Measurements from ENCODE around the gene FRAS1.
"Not testable (repeated sequence)": the region's sequence is repeated elsewhere in the genome, so short reads cannot be mapped to it uniquely, and the experiment has no call there.

The FRAS1 gene

DNA sequence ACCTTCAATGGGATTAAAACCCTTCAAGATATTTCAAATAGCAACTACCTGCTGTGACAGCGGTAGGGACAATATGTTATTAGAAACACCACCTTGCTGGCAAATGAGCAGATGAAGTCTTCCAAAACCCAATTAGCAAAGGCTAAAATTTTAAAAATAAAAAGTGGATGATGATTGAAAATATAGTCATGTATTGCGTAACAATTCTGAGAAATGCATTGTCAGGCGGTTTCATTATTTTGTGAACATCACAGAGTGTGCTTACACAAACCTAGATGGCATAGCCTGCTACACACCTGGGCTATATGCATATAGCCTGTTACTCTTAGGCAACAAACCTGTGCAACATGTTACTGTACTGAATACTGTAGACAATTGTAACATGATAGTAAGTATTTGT lies 403.2 kb downstream of the FRAS1 start:
- no peak for DNase-seq (ENCODE audit: low read depth)
- no peak overlapping the region for H3K4me3 ChIP-seq (ENCODE audit: low read length)
- TF ChIP-seq, protein P1, sequence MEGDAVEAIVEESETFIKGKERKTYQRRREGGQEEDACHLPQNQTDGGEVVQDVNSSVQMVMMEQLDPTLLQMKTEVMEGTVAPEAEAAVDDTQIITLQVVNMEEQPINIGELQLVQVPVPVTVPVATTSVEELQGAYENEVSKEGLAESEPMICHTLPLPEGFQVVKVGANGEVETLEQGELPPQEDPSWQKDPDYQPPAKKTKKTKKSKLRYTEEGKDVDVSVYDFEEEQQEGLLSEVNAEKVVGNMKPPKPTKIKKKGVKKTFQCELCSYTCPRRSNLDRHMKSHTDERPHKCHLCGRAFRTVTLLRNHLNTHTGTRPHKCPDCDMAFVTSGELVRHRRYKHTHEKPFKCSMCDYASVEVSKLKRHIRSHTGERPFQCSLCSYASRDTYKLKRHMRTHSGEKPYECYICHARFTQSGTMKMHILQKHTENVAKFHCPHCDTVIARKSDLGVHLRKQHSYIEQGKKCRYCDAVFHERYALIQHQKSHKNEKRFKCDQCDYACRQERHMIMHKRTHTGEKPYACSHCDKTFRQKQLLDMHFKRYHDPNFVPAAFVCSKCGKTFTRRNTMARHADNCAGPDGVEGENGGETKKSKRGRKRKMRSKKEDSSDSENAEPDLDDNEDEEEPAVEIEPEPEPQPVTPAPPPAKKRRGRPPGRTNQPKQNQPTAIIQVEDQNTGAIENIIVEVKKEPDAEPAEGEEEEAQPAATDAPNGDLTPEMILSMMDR (conservative IDR thresholded peaks at IDR 0.05; ENCODE audit: low read depth, low read length), result no peak

DNA sequence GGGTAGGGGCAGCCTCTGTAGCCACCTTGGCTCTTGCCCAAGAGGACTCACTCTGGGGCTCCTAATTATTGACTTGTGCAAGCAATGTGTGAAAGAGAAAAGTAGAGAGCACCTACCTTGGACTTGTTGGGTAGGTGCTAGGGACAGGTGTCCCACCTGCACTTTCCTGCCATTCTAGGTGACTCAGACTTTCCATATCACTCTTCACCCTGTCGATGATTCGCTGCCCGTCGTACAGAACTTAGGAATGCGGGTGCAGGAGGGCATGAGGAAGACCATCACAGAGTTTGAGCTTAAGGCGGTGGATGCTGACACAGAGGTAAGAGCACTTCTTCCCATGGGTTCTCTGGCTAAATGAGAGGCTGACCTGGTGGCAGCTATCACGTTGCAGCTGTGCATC lies 407.1 kb downstream of the FRAS1 start:
- DNase-seq (ENCODE audit: low read depth), result no peak
- TF ChIP-seq, protein P1 (conservative IDR thresholded peaks at IDR 0.05; ENCODE audit: low read depth, low read length), result no peak
- H3K4me3 ChIP-seq (ENCODE audit: low read length), result no peak overlapping the region

DNA sequence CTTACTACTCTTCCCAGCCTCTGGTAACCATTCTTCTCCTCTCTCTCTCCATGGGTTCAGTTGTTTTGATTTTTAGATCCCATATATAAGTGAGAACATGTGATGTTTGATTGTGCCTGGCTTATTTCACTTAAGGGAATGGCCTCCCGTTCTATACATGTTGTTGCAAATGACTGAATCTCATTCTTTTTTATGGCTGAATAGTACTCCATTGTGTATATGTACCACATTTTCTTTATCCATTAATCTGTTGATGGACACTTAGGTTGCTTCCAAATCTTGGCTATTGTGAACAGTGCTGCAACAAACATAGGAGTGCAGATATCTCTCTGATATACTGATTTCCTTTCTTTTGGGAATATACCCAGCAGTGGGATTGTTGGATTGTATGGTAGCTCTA lies 410.1 kb downstream of the FRAS1 start:
- DNase-seq (ENCODE audit: low read depth); H3K4me3 ChIP-seq (ENCODE audit: low read length): not testable (repeated sequence)

DNA sequence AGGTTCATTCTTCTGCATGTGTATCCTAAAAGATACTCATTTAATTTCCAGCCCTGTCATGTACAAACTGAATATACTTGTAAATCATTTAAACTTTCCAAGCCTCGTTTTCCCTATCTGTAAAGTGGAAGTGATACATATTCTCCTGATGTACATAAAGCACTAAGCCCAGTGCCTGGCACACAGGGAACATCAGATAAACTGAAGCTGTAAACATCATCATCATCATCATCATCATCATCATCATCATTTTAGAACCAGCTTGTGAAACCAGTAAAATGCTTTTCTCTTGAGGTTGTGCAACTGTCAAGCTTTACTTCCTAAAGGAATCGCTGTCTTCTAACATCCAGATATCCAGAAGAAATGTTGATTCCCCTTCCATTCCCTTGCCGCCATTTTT lies 411.1 kb downstream of the FRAS1 start:
- no peak overlapping the region for H3K4me3 ChIP-seq (ENCODE audit: low read length)
- TF ChIP-seq, protein P1 (conservative IDR thresholded peaks at IDR 0.05; ENCODE audit: low read depth, low read length), result no peak
- DNase-seq (ENCODE audit: low read depth), result no peak

GRCh38 chr4:78476108-78476704 lies 419.1 kb downstream of the FRAS1 start:
- TF ChIP-seq, protein P1 (conservative IDR thresholded peaks at IDR 0.05; ENCODE audit: low read depth, low read length), result no peak
- DNase-seq (ENCODE audit: low read depth), result no peak
- H3K4me3 ChIP-seq (ENCODE audit: low read length), result no peak overlapping the region

DNA sequence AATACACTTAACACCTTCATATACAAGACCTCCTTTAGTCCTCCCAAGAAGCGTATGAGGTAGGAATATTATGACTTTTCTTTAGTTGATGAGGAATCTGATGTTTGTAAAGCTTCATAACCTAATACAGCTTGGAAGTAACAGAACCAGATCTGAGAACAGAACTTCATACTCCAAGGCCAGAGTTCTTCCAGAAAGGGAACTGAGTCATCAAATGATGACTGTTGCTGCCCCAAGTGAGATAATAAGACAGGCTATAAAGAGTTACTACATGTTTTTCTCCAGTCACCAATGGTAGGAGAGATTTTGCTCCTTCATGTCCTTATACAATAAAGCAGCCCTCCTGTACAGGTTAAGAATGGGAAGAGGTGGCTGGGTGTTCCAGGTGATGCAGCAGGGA lies 420.2 kb downstream of the FRAS1 start:
- no peak for DNase-seq (ENCODE audit: low read depth)

GRCh38 chr4:78478523-78478922 lies 421.4 kb downstream of the FRAS1 start:
- H3K4me3 ChIP-seq (ENCODE audit: low read length), result no peak overlapping the region
- TF ChIP-seq, protein P1 (conservative IDR thresholded peaks at IDR 0.05; ENCODE audit: low read depth, low read length), result no peak
- no peak for DNase-seq (ENCODE audit: low read depth)

More for the DNA sequence above, 420.2 kb downstream of the FRAS1 start:
- TF ChIP-seq, protein P1 (conservative IDR thresholded peaks at IDR 0.05; ENCODE audit: low read depth, low read length), result no peak
- no peak overlapping the region for H3K4me3 ChIP-seq (ENCODE audit: low read length)
